Kidney tubule cell (primary cell): ENCODE measurements around the gene PALLD.
"Not testable (repeated sequence)": the region's sequence is repeated elsewhere in the genome, so short reads cannot be mapped to it uniquely, and the experiment has no call there.

Experiments
- DNase-seq: peaks from one replicate; pipeline ENCODE4 v3.0.0-alpha.2; 2018; ENCODE audit warnings: low spot score

PALLD gene

DNA sequence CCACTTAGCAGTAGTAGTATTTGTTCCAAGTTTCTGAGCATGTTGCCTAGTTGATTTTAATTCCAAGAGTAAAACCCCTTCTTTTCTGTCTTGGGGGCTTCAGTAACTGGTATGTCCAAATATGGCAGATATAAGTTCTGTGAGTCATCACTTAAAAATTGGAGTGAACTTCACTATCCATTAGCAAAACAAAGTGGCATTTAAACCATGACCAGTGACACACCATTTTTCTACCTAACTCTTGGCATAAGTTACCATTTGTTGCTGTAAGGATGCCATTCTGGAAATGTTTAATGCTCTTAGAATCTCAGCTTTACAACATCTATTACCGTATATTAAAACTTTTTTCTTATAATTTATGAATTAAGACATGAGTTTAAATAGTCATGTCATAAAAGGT is 411.2 kb downstream of the PALLD start:
- DNase-seq = peak; percentile 41

DNA sequence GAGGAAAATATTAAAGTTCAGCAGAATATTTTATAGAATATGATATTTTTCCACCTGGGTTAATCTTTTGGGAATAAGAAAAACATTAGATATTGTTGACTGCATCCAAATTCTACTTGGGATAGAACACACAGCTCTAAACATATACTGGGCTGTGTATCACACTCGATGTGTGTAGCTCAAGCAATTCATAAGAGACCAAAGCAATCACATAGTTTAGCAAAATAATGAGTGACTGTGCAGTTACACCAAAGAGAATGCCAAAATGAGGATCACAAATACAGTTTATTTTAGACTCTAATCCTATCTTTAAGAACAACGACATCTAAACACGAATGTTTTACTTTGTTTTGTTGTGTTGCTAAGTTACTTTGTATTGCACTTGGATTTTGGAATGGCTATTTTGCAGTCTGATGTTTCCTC is 412.0 kb downstream of the PALLD start:
- no peak for DNase-seq

DNA sequence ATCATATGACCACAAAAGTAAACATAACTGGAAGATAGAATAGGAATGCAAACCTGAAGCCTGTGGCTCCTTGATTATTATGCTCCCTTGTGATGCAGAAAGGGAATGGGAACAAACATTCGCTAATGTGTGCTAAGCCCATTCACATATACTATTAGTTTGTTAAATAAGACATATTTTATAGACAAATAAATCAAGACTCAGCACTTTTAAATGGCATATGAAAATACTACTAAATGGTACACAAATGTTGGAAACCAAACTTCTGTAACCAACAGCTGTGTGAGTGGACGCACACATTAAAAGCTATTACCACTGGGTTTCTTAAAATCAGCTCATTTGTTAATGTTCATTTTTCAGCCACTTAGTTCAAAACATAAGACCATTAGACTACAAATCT is 417.2 kb downstream of the PALLD start:
- DNase-seq = no peak

DNA sequence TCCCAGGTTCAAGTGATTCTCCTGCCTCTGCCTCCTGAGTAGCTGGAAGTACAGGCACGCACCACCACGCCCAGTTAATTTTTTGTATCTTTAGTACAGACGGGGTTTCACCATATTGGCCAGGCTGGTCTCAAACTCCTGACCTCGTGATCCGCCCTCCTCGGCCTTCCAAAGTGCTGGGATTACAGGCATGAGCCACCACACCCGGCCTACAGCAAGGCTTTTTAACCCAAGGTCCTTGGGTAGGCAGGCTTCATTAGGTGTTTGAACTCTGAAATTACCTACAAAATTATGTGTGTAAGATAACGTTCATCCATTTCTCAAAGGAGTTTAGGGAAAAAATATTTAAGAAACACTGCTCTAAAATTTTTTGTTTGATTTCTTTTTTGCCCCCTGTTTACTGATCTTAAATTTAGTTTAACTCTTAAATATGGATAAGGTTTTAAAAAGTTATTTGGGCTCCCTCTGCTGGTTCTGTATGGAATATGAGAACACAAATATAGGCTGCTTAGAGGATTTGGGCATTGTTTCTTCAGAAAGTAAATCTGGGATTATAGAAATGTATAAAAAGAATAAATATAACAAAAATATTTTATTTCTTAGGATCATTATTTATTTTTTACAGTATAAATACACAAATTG is 420.4 kb downstream of the PALLD start:
- peak; percentile 57 for DNase-seq

DNA sequence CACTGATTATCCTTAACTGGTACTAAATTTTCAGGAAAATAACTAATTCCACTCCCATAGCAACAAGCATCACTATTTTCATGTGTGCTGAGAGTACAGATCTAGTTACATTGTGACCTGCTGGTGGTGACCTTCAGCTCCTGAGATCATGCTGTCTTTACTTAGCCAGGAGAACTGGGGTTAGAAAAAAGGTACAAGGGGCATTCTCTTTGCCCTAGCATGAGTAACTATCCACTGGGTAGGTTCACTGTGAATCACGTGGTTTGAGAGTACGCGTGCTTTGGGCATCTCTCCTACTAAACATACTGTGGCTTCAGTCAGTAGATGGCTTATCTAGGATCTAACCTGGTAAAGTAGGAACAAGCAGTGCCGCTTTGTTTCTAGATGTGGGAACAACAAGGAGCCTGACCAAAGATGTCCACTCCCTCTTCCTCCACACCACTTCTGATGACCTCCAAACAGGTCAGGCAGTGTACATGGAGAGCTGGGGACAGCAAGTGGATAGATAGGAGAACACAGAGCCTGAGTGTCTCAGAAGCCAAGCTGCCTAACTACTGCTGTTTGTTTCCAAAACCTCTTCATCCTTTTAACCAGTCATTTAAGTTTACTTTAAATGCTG is 423.0 kb downstream of the PALLD start:
- no peak for DNase-seq

- DNase-seq = no peak
Observed at GRCh38 chr4:168920441-168921065, 423.7 kb downstream of the PALLD start.

GRCh38 chr4:168923526-168924194 is 426.8 kb downstream of the PALLD start:
- peak; percentile 71 for DNase-seq

- no peak for DNase-seq
Observed at GRCh38 chr4:168924667-168925066, 427.8 kb downstream of the PALLD start.

DNA sequence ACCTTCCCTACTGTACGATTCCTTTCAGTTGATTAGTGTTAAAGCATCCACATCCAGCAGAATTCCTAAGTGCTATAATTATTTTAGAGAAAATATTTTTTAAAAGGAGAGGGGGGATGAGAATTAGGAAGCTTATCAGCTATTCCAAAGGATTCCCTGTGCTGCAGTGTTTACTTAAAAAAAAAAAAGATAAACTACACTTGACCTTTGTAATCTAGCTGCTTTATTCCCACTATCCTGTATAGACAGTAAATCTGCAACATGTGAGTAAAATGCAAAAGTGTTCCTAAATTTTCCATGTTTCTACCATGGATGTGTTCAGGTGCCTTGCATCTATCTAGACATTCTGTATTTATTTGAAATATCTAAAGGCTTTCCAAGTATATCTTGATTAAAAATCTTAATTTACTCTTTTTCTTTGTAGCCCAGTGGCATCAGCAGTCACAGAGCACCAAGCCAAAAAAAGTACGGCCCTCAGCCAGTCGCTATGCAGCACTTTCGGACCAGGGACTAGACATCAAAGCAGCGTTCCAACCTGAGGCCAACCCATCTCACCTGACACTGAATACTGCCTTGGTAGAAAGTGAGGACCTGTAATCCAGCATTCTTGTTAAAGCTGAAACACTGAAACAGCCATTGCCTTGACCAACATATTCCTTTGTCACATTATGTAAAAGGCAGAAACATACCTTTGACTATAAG is 429.1 kb downstream of the PALLD start:
- no peak for DNase-seq

GRCh38 chr4:168928346-168928745 is 431.5 kb downstream of the PALLD start:
- DNase-seq = no peak

DNA sequence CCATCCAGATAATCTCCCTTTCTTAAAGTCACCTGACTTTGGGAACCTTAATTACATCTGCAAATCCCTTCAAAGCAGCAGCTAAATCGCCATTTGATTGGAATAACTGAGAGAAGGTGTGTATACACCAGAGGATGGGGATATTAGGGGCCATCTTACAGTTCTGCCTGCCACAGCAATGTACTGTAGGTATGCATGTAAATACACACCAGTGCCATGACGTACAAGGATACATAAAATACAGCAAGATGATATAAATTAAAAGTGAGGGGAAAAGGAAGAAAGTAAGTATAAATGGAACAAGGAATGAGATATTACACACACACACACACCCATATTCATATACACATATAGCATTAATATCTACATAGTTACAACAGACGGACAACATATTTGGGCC is 432.0 kb downstream of the PALLD start:
- no peak for DNase-seq

- DNase-seq = no peak
Observed at GRCh38 chr4:168930413-168931196, 433.8 kb downstream of the PALLD start.

- DNase-seq = no peak
Observed at GRCh38 chr4:168931215-168931650, 434.4 kb downstream of the PALLD start.

DNA sequence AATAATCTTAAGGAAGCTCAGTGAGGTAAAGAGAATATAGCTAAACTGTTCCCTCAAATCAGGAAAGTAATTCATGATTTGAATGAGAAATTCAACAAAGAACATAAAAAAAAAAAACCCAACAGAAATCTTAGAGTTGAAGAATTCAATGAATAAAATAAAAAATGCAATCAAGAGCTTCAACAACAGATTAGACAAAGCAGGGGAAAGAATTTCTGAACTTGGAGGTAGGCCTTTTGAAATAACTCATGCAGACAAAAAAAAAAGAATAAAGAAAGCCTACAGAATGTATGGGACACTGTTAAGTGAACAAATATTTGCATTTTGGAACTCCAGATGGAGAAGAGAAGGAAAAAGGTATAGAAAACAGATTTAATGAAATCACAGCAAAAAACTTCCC is 435.3 kb downstream of the PALLD start:
- no peak for DNase-seq

DNA sequence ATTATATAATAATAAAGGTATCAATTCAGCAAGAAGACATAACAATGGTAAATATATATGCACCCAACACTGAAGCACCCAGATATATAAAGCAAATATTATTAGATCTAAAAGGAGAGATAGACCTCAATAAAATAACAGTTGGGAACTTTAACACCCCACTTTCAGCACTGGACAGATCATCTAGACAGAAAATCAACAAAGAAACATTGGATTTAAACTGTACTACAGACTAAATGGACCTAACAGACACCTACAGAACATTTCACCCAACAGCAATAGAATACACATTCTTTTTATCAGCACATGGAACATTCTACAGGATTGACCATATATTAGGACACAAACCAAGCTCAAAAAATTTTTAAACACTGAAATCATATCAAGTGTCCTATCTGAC is 436.6 kb downstream of the PALLD start:
- no peak for DNase-seq

GRCh38 chr4:168937473-168937872 is 440.6 kb downstream of the PALLD start:
- not testable (repeated sequence) for DNase-seq

DNA sequence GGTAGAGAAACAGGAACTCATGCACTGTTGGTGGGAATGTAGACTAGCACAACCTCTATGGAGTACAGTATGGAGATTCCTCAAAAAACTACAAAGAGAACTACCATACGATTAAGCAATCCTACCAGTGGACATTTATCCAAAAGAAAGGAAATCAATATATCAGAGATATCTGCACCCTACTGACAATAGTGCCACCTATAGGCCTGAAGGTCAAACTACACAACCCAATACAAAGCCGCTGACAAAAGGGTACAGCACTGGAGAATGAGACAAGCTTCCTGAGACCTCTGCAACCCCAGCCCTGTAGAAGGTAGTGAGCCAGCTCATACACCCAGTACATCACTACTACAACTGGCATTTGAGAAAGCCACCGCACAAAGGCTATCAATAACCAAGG is 446.1 kb downstream of the PALLD start:
- DNase-seq = peak; percentile 25

GRCh38 chr4:168945291-168945690 is 448.4 kb downstream of the PALLD start:
- no peak for DNase-seq

DNA sequence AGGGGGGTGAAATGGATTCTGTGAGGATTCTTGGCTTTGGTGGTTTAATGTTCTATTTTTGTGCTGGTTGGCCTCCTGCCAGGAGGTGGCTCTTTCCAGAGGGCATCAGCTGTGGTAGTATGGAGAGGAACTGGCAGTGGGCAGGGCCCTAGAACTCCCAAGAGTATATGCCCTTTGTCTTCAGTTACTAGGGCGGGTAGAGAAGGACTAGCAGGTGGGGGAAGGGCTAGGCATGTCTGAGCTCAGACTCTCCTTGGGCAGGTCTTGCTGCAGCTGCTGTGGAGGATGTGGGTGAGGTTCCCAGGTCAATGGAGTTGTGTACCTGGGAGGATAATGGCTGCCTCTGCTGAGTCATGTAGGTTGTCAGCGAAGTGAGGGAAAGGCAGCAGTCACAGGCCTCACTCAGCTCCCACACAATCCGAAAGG is 456.0 kb downstream of the PALLD start:
- DNase-seq = not testable (repeated sequence)

DNA sequence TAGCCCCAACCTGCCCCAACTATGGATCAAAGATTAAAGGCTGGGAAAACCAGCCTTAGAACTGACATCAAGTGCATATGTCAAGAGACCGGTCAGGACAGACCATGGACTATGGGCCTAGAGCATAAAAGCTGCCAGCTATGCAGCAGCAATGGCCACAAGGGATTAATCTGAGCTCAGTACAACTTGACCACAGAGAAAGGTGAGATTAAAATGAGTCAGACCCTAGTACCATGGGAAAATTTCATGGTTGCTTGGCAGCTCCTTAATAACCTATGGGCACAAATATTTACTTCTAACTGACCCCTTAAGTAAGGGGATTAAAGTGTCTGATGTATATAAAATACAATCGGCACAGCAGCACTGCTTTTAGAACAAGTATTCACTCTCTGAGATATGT is 458.8 kb downstream of the PALLD start:
- DNase-seq = peak; percentile 21

DNA sequence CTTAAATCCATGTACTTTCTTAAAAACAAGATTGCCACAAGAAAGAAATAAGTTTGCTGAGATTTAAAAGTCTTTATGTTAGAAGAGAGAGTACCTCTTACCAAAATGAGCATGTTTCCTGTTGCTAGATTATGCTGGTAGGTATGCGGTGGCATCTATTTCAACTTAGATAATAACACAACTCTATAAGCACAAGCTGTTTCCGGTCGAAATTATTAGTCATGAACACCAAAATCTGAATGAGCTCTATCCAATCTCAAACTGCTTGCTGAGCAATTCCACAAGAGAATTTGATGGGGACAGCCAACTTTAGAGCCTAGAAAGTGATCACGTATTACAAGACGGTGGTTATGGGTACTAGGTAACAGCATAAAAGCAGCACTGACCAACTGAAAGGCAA is 463.9 kb downstream of the PALLD start:
- DNase-seq = no peak

DNA sequence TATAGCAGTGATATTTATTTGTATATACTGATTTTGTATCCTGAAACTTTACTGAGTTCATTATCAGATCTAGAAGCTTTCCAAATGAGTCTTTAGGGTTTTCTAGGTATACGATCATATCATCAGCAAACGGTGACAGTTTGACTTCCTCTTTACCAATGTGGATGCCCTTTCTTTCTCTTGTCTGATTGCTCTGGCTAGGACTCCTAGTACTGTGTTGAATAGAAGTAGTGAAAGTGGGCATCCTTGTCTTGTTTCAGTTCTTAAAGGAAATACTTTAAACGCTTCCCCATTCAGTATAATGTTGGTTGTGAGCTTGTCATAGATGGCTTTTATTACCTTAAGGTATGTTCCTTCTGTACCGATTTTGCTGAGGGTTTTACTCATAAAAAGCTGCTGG is 475.7 kb downstream of the PALLD start:
- no peak for DNase-seq
